GM12891 (cell line): Measurements from ENCODE around the gene PROSER3.

ENCODE experiments used
- PAX5 ChIP-seq: IDR thresholded peaks from 2 replicates; pipeline ENCODE4 v1.6.1; 2011; ENCODE audit warnings: low read length, moderate library complexity, mild to moderate bottlenecking; ENCODE audit not compliant: insufficient read depth, severe bottlenecking
- POLR2A ChIP-seq: IDR thresholded peaks from 2 replicates; pipeline ENCODE4 v1.6.1; 2011; ENCODE audit warnings: low read depth, low read length, control low read depth
- POLR2AphosphoS5 ChIP-seq: IDR thresholded peaks from 2 replicates; pipeline ENCODE4 v1.6.1; 2011; ENCODE audit warnings: low read depth, low read length, control low read depth
- POU2F2 ChIP-seq: IDR thresholded peaks from 2 replicates; pipeline ENCODE4 v1.6.1; 2011; ENCODE audit warnings: low read depth, mild to moderate bottlenecking, control low read depth, low read length, moderate library complexity
- SPI1 ChIP-seq: IDR thresholded peaks from 2 replicates; pipeline ENCODE4 v1.6.1; 2011; ENCODE audit warnings: low read depth, low read length, control low read depth
- TAF1 ChIP-seq: IDR thresholded peaks from 2 replicates; pipeline ENCODE4 v1.6.1; 2011; ENCODE audit warnings: low read depth, low read length, control low read depth

GRCh38 chr19:35727053-35727955, 30.7 kb upstream of the PROSER3 start:
- TF ChIP-seq POLR2AphosphoS5 (no peak), POLR2A (no peak), SPI1 (no peak), TAF1 (no peak), POU2F2 (no peak), PAX5 (no peak)
